Measurements from ENCODE around the gene PIK3CB.

GRCh38 chr3:138817695-138818094 lies 17.0 kb downstream of the PIK3CB start:
- TF ChIP-seq CTCF (IDR thresholded peaks at IDR 0.05 in 4 of 5, conservative IDR thresholded peaks at IDR 0.05 in 1 of 5) (no peak), POLR2A (IDR thresholded peaks at IDR 0.05) (no peak)
